Activated CD8-positive, alpha-beta T cell treated with anti-CD3 and anti-CD28 coated beads for 36 hours (primary cell): ENCODE data around the gene CAPN1. TPM values are rescaled to one million over a fixed set of nuclear protein-coding genes. Genes with fewer than 3 reads are reported as not detected.

Experiments
- ATAC-seq: fragments of 200-7000 bp; cut with Tn5 transposase; one replicate; pipeline ENCODE4 v1.10.0; 2021; ENCODE audit warnings: mild to moderate bottlenecking, moderate library complexity
- CTCF ChIA-PET: fragments of 350-600 bp; sonication (Branson Sonifier 250); formaldehyde crosslinking; loops from one replicate; lab custom pipeline; 2021; ENCODE audit warnings: antibody characterized with exemption; lab: Charles Lee
- POLR2A ChIA-PET: fragments of 350-600 bp; sonication (Branson Sonifier 250); formaldehyde crosslinking; loops from one replicate; lab custom pipeline; 2021; ENCODE audit warnings: antibody characterized with exemption; lab: Charles Lee
- DNase-seq: peaks from one replicate; pipeline ENCODE4 v3.0.0-alpha.2; 2020
- H3K27ac Mint-ChIP-seq: one replicate; pipeline ENCODE4 v1.8.0; 2021; ENCODE audit warnings: mild to moderate bottlenecking, mixed read lengths
- H3K27me3 Mint-ChIP-seq: one replicate; pipeline ENCODE4 v1.8.0; 2021; ENCODE audit warnings: mixed read lengths
- H3K36me3 Mint-ChIP-seq: one replicate; pipeline ENCODE4 v1.8.0; 2021; ENCODE audit warnings: low read depth, mixed read lengths
- H3K4me1 Mint-ChIP-seq: one replicate; pipeline ENCODE4 v1.8.0; 2021; ENCODE audit warnings: low read depth, mixed read lengths
- H3K4me3 Mint-ChIP-seq: one replicate; pipeline ENCODE4 v1.8.0; 2021; ENCODE audit warnings: mild to moderate bottlenecking, moderate library complexity, mixed read lengths
- H3K9me3 Mint-ChIP-seq: one replicate; pipeline ENCODE4 v1.8.0; 2021; ENCODE audit warnings: mixed read lengths
- CTCF ChIP-seq: fragments of 200-600 bp; IDR thresholded peaks from one replicate; pipeline ENCODE4 v1.8.0; 2022; ENCODE audit warnings: antibody characterized with exemption, mild to moderate bottlenecking
- intact Hi-C: fragments of 100-400 bp; cut with micrococcal nuclease; formaldehyde crosslinking; loops from one replicate; pipeline ENCODE4 v1.10.0; 2022
- total RNA-seq, 2 experiments: library from RNA; stranded (reverse); gene quantifications; one replicate each; pipeline ENCODE4 v1.2.3, GENCODE V29; 2021

The CAPN1 gene
- total RNA-seq, 2 experiments from 2014 or later: 72.6 to 74.7 TPM

GRCh38 chr11:65207918-65208784, 26.4 kb downstream of the CAPN1 start:
- H3K36me3 Mint-ChIP-seq: peaks cover 7% of the 10 kb centered on the region
- H3K9me3 Mint-ChIP-seq: no peaks in the 10 kb centered on the region
- no peak overlapping the region for H3K27ac Mint-ChIP-seq
- no peak for TF ChIP-seq CTCF
- DNase-seq (no peak), ATAC-seq (no peak)
- H3K27me3 Mint-ChIP-seq: no peaks in the 10 kb centered on the region
- intact Hi-C loops: loop anchor here (10.0 kb wide), 1 partner anchor 47 kb away; no protein-coding TSS in a partner anchor
- ChIA-PET POLR2A (no interaction called here), CTCF (interaction anchor here (1.0 to 3.3 kb wide), 4 partner anchors 18 to 122 kb away, joined by 3 to 18 read pairs (median 5); partner anchors contain the start of gene CDC42EP2)
- no peak overlapping the region for H3K4me3 Mint-ChIP-seq
- peaks cover 8% of the 10 kb centered on the region for H3K4me1 Mint-ChIP-seq

GRCh38 chr11:65208785-65209710, 27.3 kb downstream of the CAPN1 start:
- no peak for DNase-seq
- peaks cover 7% of the 10 kb centered on the region for H3K36me3 Mint-ChIP-seq
- H3K4me3 Mint-ChIP-seq: no peak overlapping the region
- H3K4me1 Mint-ChIP-seq: peaks cover 13% of the 10 kb centered on the region
- TF ChIP-seq CTCF: no peak
- H3K27ac Mint-ChIP-seq: no peak overlapping the region
- ChIA-PET CTCF (interaction anchor here (1.0 to 1.6 kb wide), 3 partner anchors 17 to 106 kb away, joined by 3 to 6 read pairs (median 4); partner anchors contain the start of gene CDC42EP2), POLR2A (no interaction called here)
- no peaks in the 10 kb centered on the region for H3K9me3 Mint-ChIP-seq
- intact Hi-C loops: loop anchor here (10.0 kb wide), 1 partner anchor 46 kb away; no protein-coding TSS in a partner anchor
- H3K27me3 Mint-ChIP-seq: no peaks in the 10 kb centered on the region
- no peak for ATAC-seq

- Mint-ChIP-seq H3K4me1 (peaks cover 20% of the 10 kb centered on the region), H3K27ac (no peak overlapping the region), H3K36me3 (peaks cover 5% of the 10 kb centered on the region), H3K27me3 (no peaks in the 10 kb centered on the region), H3K4me3 (no peak overlapping the region), H3K9me3 (no peaks in the 10 kb centered on the region)
- DNase-seq (no peak), ATAC-seq (no peak)
- ChIA-PET CTCF (interaction anchor here (1.5 to 1.6 kb wide), 2 partner anchors 16 to 40 kb away, joined by 3 to 6 read pairs; no protein-coding TSS in a partner anchor), POLR2A (no interaction called here)
- intact Hi-C loops: loop anchor here (10.0 kb wide), 1 partner anchor 45 kb away; no protein-coding TSS in a partner anchor
- TF ChIP-seq CTCF: no peak
These were observed 28.1 kb downstream of the CAPN1 start for GRCh38 chr11:65209711-65210360.

- H3K36me3 Mint-ChIP-seq: peaks cover 5% of the 10 kb centered on the region
- H3K9me3 Mint-ChIP-seq: no peaks in the 10 kb centered on the region
- H3K4me1 Mint-ChIP-seq: peaks cover 23% of the 10 kb centered on the region
- no peak overlapping the region for H3K4me3 Mint-ChIP-seq
- no peak for ATAC-seq
- DNase-seq: no peak
- no peak for TF ChIP-seq CTCF
- ChIA-PET POLR2A (no interaction called here), CTCF (no interaction called here)
- no peak overlapping the region for H3K27ac Mint-ChIP-seq
- H3K27me3 Mint-ChIP-seq: no peaks in the 10 kb centered on the region
- intact Hi-C loops: no loop called here
These were observed 28.6 kb downstream of the CAPN1 start for GRCh38 chr11:65210361-65210731.
